T-helper 2 cell (primary cell): ENCODE data around the gene PLEKHG4B.
"Not testable (repeated sequence)": the region's sequence is repeated elsewhere in the genome, so short reads cannot be mapped to it uniquely, and the experiment has no call there.

Experiments used
- DNase-seq, 5 experiments: peaks; one replicate each; pipeline versions ENCODE4 v3.0.0 to v3.0.0-alpha.2; 2012 to 2022

The PLEKHG4B gene

GRCh38 chr5:95241-95980, 3.4 kb downstream of the PLEKHG4B start:
- no peak for DNase-seq

DNA sequence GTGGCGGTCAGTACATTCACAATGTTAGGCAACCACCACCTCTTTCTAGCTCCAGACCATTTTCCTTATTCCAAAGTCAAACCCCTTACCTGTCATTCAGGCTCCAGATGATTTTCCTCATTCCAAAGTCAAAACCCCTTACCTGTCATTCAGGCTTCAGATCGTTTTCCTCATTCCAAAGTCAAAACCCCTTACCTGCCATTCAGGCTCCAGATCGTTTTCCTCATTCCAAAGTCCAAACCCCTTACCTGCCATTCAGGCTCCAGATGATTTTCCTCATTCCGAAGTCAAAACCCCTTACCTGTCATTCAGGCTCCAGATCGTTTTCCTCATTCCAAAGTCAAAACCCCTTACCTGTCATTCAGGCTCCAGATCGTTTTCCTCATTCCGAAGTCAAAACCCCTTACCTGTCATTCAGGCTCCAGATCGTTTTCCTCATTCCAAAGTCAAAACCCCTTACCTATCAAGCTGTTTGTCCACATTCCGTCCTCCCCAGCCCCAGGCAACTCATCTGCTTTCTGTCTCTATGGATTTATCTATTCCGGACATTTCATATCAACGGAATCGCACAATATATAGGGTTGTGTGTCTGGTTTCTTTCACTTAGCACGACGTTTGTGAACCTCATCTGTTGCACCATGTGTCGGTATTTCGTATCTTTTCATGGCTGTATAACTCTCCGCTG, 5.2 kb downstream of the PLEKHG4B start:
- DNase-seq = no peak

DNA sequence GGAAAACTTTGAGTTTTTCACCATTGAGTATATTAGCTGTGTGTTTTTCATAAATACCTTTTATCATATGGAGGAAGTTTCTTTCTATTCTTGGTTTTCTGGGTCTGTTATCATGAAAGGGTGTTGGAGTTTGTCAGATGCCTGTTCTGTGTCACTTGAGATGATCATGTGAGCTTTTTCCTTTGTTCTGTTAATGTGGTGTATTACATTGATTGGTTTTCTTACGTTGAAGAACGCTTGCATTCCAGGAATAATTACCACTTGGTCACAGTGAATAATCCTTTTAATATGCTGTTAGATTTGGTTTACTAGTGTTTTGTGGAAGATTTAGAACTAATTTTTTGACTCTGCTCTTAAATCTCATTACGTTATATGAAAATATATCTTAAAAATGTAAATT, 7.8 kb downstream of the PLEKHG4B start:
- no peak for DNase-seq

- no peak for DNase-seq
Measured at GRCh38 chr5:102411-103043, 10.6 kb downstream of the PLEKHG4B start.

DNA sequence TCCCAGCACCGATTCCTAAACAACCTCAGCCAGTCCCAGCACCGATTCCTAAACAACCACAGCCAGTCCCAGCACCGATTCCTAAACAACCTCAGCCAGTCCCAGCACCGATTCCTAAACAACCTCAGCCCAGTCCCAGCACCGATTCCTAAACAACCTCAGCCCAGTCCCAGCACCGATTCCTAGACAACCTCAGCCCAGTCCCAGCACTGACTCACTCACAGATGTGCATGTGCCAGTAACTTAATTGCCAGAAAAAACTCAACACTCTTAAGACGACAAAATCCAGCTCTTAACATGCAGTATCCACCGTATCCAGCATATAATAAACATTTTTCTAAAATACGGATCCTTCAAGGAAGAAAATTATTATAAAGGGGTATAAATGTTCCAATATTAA, 12.1 kb downstream of the PLEKHG4B start:
- DNase-seq = not testable (repeated sequence)

- DNase-seq = no peak
Measured at GRCh38 chr5:104778-105296, 12.9 kb downstream of the PLEKHG4B start.

- no peak for DNase-seq
Measured at GRCh38 chr5:105504-106070, 13.6 kb downstream of the PLEKHG4B start.

GRCh38 chr5:106587-106986, 14.6 kb downstream of the PLEKHG4B start:
- DNase-seq = no peak

DNA sequence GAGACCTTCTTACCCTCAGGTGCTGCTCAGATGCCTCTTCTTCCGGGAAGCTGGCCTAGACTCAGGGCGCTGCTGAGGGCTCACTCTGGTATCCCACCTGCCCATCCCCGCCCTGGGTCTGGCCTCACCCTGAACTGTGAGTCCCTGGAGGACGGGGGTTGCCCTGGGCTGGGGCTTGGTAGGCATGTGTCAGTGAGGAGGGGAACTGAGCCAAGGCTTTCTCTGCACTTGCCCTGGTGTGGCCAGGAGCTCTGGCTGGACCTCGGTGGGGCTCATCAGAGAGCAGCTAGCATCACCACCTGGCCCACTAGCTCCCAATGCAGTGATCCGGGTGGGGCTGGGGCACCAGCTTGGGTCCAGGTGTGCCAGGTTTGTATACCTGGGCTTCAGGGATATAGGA, 15.6 kb downstream of the PLEKHG4B start:
- no peak for DNase-seq

GRCh38 chr5:109826-110225, 17.9 kb downstream of the PLEKHG4B start:
- DNase-seq = no peak

DNA sequence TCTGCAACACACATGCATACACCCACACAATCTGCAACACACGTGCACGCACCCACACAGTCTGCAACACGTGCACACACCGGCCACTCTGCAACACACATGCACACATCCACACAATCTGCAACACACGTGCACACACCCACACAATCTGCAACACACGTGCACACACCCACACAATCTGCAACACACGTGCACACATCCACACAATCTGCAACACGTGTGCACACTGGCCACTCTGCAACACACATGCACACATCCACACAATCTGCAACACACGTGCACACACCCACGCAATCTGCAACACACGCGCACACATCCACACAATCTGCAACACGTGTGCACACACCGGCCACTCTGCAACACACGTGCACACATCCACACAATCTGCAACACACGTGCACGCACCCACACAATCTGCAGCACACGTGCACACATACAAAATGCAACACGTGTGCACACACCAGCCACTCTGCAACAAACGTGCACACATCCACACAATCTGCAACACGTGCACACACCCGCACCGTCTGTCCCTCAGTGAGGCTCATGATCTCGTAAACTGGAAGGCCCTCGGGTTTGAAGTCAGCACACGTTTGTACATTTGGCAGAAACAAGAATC, 18.4 kb downstream of the PLEKHG4B start:
- no peak for DNase-seq

DNA sequence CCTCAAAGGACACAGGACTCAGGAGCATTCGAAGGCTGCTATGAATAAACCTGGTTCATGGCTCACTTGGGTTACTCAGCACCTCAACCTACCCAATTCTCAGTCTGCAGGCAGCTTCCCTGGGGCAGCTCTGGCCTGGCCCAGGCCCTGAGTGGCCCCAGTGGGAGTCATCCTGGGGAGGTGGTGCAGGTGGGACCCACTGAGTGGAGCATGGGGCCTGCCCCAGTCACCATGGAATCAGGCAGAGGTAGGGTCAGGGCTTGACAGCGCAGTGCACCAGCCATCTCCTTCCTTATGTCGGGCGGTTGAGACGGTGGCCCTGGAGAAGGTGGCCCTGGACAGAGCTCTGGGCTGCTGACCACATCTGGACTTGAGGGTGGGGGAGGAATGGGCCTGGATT, 19.2 kb downstream of the PLEKHG4B start:
- no peak for DNase-seq

DNA sequence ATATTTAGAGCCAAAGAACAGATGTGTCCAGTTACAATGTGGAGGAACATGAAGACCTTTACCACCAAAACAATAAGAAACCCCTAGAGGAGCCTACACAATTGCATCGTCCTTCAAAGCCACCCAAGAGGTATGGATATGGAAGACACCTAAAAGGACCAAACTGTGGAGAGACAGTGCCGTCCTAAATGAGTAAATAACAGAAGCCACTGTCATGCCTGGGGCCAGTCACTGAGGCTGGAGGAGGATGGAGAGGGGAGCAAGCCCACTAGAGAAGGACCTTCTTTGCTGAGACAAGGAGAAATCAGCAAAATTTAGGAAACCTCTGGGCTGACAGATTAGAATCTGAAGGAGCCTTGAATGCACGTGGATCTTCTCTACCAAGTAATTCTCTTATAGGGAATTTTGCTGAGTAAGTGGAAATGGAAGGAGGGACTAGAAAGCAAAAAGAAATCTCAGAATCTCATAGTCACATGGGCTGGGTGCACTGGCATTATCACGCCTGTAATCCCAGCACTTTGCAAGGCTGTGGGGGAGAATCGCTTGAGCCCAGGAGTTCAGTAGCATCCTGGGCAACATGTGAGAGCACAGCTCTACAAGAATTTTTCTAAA, 27.6 kb downstream of the PLEKHG4B start:
- no peak for DNase-seq

DNA sequence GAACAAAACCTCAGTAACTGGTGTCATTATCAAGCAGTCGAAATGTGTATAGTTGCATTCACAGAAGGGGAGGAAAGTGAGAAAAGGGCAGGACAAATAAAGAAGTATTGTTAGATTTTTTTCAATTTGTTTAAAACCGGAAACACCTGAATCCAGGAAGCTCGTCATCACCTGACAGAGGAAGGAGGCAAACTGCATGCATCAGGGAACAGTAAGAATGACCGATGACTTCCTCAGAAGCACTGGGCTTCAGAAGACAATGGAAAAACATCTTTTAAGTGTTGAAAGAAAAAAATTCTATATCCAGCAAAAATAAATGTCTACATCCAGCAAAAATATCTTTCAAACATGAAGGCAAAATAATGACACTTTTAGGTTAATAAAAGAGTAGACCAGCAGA, 29.5 kb downstream of the PLEKHG4B start:
- DNase-seq = no peak

- DNase-seq = no peak
Measured at GRCh38 chr5:125815-126214, 33.8 kb downstream of the PLEKHG4B start.

GRCh38 chr5:126806-127205, 34.8 kb downstream of the PLEKHG4B start:
- no peak for DNase-seq

DNA sequence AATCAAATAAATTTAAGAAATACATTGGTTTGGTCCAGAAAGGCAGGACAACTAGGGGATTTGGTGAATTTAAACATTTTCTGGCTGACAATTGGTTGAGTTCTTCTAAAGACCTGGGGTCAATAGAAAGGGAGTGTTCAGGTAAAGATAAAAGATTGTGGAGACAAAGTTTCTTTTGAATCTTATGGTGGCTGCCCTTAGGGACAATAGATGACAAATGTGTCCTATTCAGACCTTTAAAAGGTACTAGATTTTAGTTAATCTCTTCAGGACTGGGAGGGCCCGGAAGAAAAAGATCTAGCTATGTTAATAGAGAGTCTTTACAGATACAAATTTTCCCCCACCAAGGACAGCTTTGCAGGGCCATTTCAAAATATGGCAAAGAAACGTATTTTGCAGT, 35.9 kb downstream of the PLEKHG4B start:
- no peak for DNase-seq

GRCh38 chr5:128446-128845, 36.5 kb downstream of the PLEKHG4B start:
- no peak for DNase-seq

DNA sequence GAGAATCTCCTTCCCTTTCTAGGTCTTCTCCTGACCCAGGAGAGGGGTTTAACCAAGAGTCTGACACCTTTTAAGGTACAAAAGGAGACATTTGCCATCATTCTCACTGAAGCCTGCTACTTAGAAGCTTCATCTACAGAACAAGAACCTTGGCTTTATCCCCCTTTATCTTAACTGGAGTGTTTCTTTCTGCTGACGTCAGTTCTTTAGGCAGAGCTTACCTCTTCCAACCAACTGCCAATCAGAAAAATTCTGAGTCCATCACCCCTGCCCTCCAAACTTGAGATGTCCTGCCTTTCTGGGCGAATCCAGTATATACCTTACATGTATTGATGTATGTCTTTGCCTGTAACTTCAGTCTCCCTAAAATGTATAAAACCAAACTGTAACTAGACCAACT, 37.2 kb downstream of the PLEKHG4B start:
- no peak for DNase-seq

GRCh38 chr5:129820-130219, 37.9 kb downstream of the PLEKHG4B start:
- no peak for DNase-seq

- DNase-seq = no peak
Measured at GRCh38 chr5:130601-131131, 38.7 kb downstream of the PLEKHG4B start.

DNA sequence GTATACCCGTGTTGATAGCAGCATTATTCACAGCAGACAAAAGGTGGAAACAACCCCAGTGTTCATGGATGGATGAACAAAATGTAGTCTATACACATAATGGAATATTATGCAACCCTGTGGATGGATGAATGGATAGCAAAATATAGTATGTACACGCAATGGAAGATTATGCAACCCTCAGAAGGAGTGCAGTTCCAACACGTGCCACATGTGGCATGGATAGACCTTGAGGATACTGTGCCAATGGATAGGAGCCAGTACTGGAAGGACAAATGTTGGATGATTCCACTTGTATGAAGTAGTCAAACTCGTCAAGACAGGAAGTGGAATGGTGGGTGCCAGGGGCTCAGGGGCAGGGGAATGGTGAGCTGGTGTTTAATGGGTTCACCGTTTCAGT, 44.9 kb downstream of the PLEKHG4B start:
- DNase-seq = no peak
